Astrocyte of the spinal cord (primary cell): Measurements from ENCODE around the gene CC2D2B.
"Not testable (repeated sequence)": the region's sequence is repeated elsewhere in the genome, so short reads cannot be mapped to it uniquely, and the experiment has no call there.

Source experiments
- DNase-seq: peaks from one replicate; pipeline ENCODE4 v3.0.0; 2011; ENCODE audit warnings: low read depth, low spot score
- H3K4me3 ChIP-seq: 2 replicates; pipeline ENCODE4 v1.5.1; 2011; ENCODE audit warnings: low read depth, mild to moderate bottlenecking, low read length, moderate library complexity
- CTCF ChIP-seq: IDR thresholded peaks from 2 replicates; pipeline ENCODE4 v1.5.1; 2012; ENCODE audit warnings: low read depth, mild to moderate bottlenecking, low read length, inconsistent platforms
- in situ Hi-C: cut with HindIII; loops from 2 replicates; pipeline ENCODE4 v1.10.0; 2017; ENCODE audit warnings: low sequenced_read_pairs

The CC2D2B gene

GRCh38 chr10:95867866-95868265, 39.9 kb upstream of the CC2D2B start:
- no peak for DNase-seq
- in situ Hi-C loops = no loop called here

GRCh38 chr10:95872158-95872711, 35.5 kb upstream of the CC2D2B start:
- DNase-seq = no peak
- in situ Hi-C loops = no loop called here
- no peak for TF ChIP-seq CTCF
- no peak overlapping the region for H3K4me3 ChIP-seq

More at GRCh38 chr10:95867866-95868265, 39.9 kb upstream of the CC2D2B start:
- no peak overlapping the region for H3K4me3 ChIP-seq
- TF ChIP-seq CTCF = no peak

GRCh38 chr10:95873139-95873538, 34.6 kb upstream of the CC2D2B start:
- in situ Hi-C loops = no loop called here
- no peak for TF ChIP-seq CTCF
- H3K4me3 ChIP-seq = no peak overlapping the region
- DNase-seq = no peak

- in situ Hi-C loops = no loop called here
- DNase-seq = no peak
- no peak overlapping the region for H3K4me3 ChIP-seq
- no peak for TF ChIP-seq CTCF
Measured at GRCh38 chr10:95873651-95874050, 34.1 kb upstream of the CC2D2B start.

- H3K4me3 ChIP-seq, in situ Hi-C loops, DNase-seq: not testable (repeated sequence)
Measured at GRCh38 chr10:95874783-95875182, 33.0 kb upstream of the CC2D2B start.

GRCh38 chr10:95876756-95877155, 31.0 kb upstream of the CC2D2B start:
- in situ Hi-C loops = no loop called here
- DNase-seq = no peak
- no peak for TF ChIP-seq CTCF
- H3K4me3 ChIP-seq = no peak overlapping the region

GRCh38 chr10:95877881-95878280, 29.9 kb upstream of the CC2D2B start:
- TF ChIP-seq CTCF = no peak
- in situ Hi-C loops = no loop called here
- no peak overlapping the region for H3K4me3 ChIP-seq
- DNase-seq = no peak
